ENCODE measurements around the gene GLI3. TPM values are rescaled to one million over a fixed set of nuclear protein-coding genes. Genes with fewer than 3 reads are reported as not detected.

GLI3 gene
- total and polyA plus RNA-seq, 11 donors, result 0.50 to 14.4 (median 5.7) TPM

DNA sequence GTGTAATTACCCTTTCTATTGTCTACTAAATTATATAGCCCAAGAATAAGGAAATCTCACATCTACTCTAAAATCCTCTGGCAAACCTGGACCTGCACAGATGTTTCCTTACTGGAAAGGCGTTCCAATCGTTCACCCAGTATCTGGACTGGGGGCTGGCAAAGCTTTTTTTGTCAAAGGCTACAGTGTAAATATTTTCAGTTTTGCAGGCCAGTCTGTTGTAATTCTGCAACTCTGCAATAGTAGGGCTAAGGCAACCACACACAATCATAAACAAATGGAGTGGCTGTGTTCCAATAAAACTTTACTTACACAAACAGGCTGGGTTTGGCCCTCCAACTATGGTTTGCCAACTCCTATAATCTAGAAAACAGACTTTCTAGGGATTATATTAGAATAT lies 56.2 kb downstream of the GLI3 start:
- H3K36me3 ChIP-seq, result no peaks in the 10 kb centered on the region
- ATAC-seq (no peak), DNase-seq (no peak)
- no peaks in the 10 kb centered on the region for H3K9me3 ChIP-seq
- no peak overlapping the region for H3K4me3 ChIP-seq
- TF ChIP-seq POLR2A (IDR thresholded peaks at IDR 0.05), result no peak
- TF ChIP-seq, protein P1, sequence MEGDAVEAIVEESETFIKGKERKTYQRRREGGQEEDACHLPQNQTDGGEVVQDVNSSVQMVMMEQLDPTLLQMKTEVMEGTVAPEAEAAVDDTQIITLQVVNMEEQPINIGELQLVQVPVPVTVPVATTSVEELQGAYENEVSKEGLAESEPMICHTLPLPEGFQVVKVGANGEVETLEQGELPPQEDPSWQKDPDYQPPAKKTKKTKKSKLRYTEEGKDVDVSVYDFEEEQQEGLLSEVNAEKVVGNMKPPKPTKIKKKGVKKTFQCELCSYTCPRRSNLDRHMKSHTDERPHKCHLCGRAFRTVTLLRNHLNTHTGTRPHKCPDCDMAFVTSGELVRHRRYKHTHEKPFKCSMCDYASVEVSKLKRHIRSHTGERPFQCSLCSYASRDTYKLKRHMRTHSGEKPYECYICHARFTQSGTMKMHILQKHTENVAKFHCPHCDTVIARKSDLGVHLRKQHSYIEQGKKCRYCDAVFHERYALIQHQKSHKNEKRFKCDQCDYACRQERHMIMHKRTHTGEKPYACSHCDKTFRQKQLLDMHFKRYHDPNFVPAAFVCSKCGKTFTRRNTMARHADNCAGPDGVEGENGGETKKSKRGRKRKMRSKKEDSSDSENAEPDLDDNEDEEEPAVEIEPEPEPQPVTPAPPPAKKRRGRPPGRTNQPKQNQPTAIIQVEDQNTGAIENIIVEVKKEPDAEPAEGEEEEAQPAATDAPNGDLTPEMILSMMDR (IDR thresholded peaks at IDR 0.05), result no peak
- WGBS, 4 donors, result 52 to 67% (median 56%) methylated on average over 2 of the region's 2 CpGs
- no peak overlapping the region for H3K27ac ChIP-seq
- intact Hi-C loops (cut with DNase I), result no loop called here
- peaks cover 0 to 9% (median 0%) of the 10 kb centered on the region in 12 donors for H3K4me1 ChIP-seq
- no peaks in the 10 kb centered on the region for H3K27me3 ChIP-seq

GRCh38 chr7:42176724-42177101 lies 60.3 kb downstream of the GLI3 start:
- 87 to 95% (median 92%) methylated on average over 2 to 3 of the region's 3 CpGs for WGBS, 4 donors
- no peaks in the 10 kb centered on the region for H3K9me3 ChIP-seq
- no peak for TF ChIP-seq POLR2A (IDR thresholded peaks at IDR 0.05)
- TF ChIP-seq, protein P1 (IDR thresholded peaks at IDR 0.05), result no peak

DNA sequence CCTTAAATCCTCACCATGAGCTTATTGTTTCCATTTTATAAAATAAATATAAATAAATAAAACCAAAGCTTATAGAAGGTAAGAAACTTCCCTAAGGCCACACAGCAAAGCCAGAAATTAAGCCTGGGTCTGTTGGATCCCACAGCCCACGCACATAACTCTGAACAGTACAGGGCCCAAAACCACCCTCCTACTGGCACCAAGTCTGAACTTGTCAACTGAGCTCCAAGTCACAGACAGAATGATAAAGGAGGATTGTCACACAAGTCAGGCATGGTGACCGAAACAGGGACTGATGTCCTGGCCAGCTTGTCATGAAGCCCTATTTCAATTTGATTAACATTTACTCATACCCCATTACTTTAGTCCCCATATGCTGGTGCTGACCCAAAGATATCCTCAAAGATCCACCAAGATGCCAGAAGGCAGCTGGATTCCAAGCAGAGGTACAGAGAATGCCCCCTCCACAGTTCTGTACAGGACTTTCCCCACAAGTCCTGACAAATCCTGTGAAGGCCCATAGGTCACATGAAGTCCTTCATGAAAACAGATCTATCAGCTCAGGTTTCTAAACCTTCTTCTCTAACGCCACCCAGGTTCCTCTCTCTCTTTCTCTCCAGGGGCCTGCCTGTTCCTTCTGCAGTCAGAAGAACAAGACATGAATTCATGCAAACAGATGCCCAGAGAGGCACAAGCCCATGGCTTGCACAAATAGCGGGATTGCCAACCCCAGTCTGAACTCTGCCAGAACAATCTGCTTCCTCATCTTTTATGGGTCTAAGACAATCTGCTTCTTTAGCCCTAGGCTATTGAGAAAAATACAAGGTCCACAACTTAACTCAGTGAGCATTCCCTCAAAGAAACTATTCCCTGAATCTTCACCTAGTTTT lies 60.9 kb downstream of the GLI3 start:
- H3K4me1 ChIP-seq, result peaks cover 0 to 8% (median 0%) of the 10 kb centered on the region in 12 donors
- H3K9me3 ChIP-seq, result no peaks in the 10 kb centered on the region
- no peak for TF ChIP-seq POLR2A (IDR thresholded peaks at IDR 0.05)
- TF ChIP-seq, protein P1 (IDR thresholded peaks at IDR 0.05), result no peak
- peak overlapping the region in 1 of 12 donors; percentile 60 for H3K27ac ChIP-seq
- WGBS, 4 donors, result 88 to 95% (median 92%) methylated on average over 4 of the region's 4 CpGs
- ATAC-seq, result no peak
- no peaks in the 10 kb centered on the region for H3K27me3 ChIP-seq
- DNase-seq, result no peak
- no peak overlapping the region for H3K4me3 ChIP-seq
- H3K36me3 ChIP-seq, result no peaks in the 10 kb centered on the region
- intact Hi-C loops (cut with DNase I), result no loop called here

More at GRCh38 chr7:42176724-42177101, 60.3 kb downstream of the GLI3 start:
- no peaks in the 10 kb centered on the region for H3K27me3 ChIP-seq
- peak overlapping the region in 1 of 12 donors; percentile 21 for H3K27ac ChIP-seq
- ATAC-seq (no peak), DNase-seq (no peak)
- H3K36me3 ChIP-seq, result no peaks in the 10 kb centered on the region
- peaks cover 0 to 9% (median 0%) of the 10 kb centered on the region in 12 donors for H3K4me1 ChIP-seq
- H3K4me3 ChIP-seq, result no peak overlapping the region
- intact Hi-C loops (cut with DNase I), result no loop called here

DNA sequence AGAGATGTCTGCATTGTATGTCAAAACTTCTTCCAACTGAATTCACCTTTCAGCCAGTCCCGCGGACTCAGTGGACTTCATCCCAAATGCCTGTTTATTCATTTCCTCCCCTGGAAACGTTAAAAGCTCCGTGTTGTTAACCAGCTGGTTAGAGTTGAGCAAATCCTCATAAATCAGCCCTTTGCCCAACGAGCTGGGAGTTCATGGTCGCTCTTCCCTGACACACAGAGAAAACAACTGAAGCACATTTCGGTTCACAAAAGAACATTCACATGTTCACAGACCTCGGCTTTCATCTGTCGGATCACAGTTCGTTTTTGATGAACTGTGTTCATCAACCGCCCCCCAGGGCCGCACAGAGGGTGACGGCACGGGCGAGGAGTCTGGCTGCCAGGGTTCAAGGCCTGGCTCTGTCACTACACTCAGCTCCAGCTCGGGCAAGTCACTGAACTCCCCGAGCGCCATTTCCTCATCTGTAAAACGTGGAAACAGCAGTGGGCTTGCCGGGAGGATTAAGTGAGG lies 62.6 kb downstream of the GLI3 start:
- ATAC-seq (no peak), DNase-seq (no peak)
- peaks cover 0 to 5% (median 0%) of the 10 kb centered on the region in 12 donors for H3K4me1 ChIP-seq
- H3K27ac ChIP-seq, result peak overlapping the region in 1 of 12 donors; percentile 60
- TF ChIP-seq, protein P1 (IDR thresholded peaks at IDR 0.05), result no peak
- TF ChIP-seq POLR2A (IDR thresholded peaks at IDR 0.05), result no peak
- intact Hi-C loops (cut with DNase I), result no loop called here
- H3K27me3 ChIP-seq, result no peaks in the 10 kb centered on the region
- H3K36me3 ChIP-seq, result no peaks in the 10 kb centered on the region
- no peak overlapping the region for H3K4me3 ChIP-seq
- no peaks in the 10 kb centered on the region for H3K9me3 ChIP-seq
- 84 to 87% (median 86%) methylated on average over 20 of the region's 20 CpGs for WGBS, 4 donors

Data from heart left ventricle (tissue), 16 donors.